H1 (cell line): Measurements from ENCODE around the gene GSTO1. TPM values are rescaled to one million over a fixed set of nuclear protein-coding genes. Genes with fewer than 3 reads are reported as not detected.

Experiments
- ATF2 ChIP-seq: IDR thresholded peaks from 2 replicates; pipeline ENCODE4 v1.6.1; 2012; ENCODE audit warnings: low read length, inconsistent platforms
- CHD1 ChIP-seq: IDR thresholded peaks from 2 replicates; pipeline ENCODE4 v1.6.1; 2012; ENCODE audit warnings: low read depth, low read length, improper control_type of control experiment
- KDM4A ChIP-seq: IDR thresholded peaks from one replicate; pipeline ENCODE4 v1.7.1; 2012; ENCODE audit warnings: low read depth, mild to moderate bottlenecking, moderate library complexity, low read length, inconsistent platforms; ENCODE audit not compliant: severe bottlenecking
- KDM5A ChIP-seq: fragments of 200-600 bp; IDR thresholded peaks from 2 replicates; pipeline ENCODE4 v1.7.1; 2012; ENCODE audit warnings: mild to moderate bottlenecking, low read length, inconsistent platforms, mixed read lengths
- NRF1 ChIP-seq: IDR thresholded peaks from 2 replicates; pipeline ENCODE4 v1.6.1; 2011; ENCODE audit warnings: mild to moderate bottlenecking, low read depth, low read length, improper control_type of control experiment
- PHF8 ChIP-seq: fragments of 200-600 bp; sonication (generic); conservative IDR thresholded peaks from 2 replicates; pipeline ENCODE4 v1.7.1; 2012; ENCODE audit warnings: low read depth, mild to moderate bottlenecking, inconsistent platforms, low read length, moderate library complexity
- RXRA ChIP-seq: IDR thresholded peaks from 2 replicates; pipeline ENCODE4 v1.6.1; 2011; ENCODE audit warnings: low read depth, mild to moderate bottlenecking, low read length, moderate library complexity; ENCODE audit not compliant: insufficient read depth
- SUZ12 ChIP-seq: fragments of 200-600 bp; sonication (generic); IDR thresholded peaks from 2 replicates; pipeline ENCODE4 v1.6.1; 2012; ENCODE audit warnings: mild to moderate bottlenecking, inconsistent platforms, low read length, moderate library complexity, mixed read lengths
- polyA plus RNA-seq, 7 experiments: library from polyadenylated mRNA; depleted of rRNA in 3 of 7; stranded (reverse) in 5 of 7; unstranded in 2 of 7; fragments of >200 nt in 5 of 7; fragments of 200-250 nt in 2 of 7; gene quantifications; 1 replicate in 5 of 7; 2 replicates in 1 of 7; 4 replicates in 1 of 7; pipeline versions ENCODE4 v1.2.1 to v1.2.3, GENCODE V29; 2011 to 2013; ENCODE audit warnings: missing spikeins in 2 of 7, mixed read lengths in 2 of 7
- total RNA-seq: library from RNA; stranded (reverse); fragmentation: NEBNext Ultra II Directional; extraction: Animal tissue kit (Norgen Biotek cat#: 25700); gene quantifications from 2 replicates; pipeline ENCODE4 v1.2.1, GENCODE V29; 2021
- TF ChIP-seq, protein P1 (sequence below): fragments of 300-600 bp; sonication (generic); IDR thresholded peaks from 2 replicates; pipeline ENCODE4 v1.7.1; 2012; ENCODE audit warnings: low read length, moderate library complexity, mild to moderate bottlenecking, inconsistent platforms; ENCODE audit not compliant: insufficient replicate concordance

GSTO1 gene
- total and polyA plus RNA-seq, 2 of the 8 experiments (the other 6 are each of a cell fraction or from before 2014, with no cell fraction given), result 22.4 to 32.5 TPM

GRCh38 chr10:104284846-104285245 lies 30.2 kb downstream of the GSTO1 start (continued):
- TF ChIP-seq, protein P1, sequence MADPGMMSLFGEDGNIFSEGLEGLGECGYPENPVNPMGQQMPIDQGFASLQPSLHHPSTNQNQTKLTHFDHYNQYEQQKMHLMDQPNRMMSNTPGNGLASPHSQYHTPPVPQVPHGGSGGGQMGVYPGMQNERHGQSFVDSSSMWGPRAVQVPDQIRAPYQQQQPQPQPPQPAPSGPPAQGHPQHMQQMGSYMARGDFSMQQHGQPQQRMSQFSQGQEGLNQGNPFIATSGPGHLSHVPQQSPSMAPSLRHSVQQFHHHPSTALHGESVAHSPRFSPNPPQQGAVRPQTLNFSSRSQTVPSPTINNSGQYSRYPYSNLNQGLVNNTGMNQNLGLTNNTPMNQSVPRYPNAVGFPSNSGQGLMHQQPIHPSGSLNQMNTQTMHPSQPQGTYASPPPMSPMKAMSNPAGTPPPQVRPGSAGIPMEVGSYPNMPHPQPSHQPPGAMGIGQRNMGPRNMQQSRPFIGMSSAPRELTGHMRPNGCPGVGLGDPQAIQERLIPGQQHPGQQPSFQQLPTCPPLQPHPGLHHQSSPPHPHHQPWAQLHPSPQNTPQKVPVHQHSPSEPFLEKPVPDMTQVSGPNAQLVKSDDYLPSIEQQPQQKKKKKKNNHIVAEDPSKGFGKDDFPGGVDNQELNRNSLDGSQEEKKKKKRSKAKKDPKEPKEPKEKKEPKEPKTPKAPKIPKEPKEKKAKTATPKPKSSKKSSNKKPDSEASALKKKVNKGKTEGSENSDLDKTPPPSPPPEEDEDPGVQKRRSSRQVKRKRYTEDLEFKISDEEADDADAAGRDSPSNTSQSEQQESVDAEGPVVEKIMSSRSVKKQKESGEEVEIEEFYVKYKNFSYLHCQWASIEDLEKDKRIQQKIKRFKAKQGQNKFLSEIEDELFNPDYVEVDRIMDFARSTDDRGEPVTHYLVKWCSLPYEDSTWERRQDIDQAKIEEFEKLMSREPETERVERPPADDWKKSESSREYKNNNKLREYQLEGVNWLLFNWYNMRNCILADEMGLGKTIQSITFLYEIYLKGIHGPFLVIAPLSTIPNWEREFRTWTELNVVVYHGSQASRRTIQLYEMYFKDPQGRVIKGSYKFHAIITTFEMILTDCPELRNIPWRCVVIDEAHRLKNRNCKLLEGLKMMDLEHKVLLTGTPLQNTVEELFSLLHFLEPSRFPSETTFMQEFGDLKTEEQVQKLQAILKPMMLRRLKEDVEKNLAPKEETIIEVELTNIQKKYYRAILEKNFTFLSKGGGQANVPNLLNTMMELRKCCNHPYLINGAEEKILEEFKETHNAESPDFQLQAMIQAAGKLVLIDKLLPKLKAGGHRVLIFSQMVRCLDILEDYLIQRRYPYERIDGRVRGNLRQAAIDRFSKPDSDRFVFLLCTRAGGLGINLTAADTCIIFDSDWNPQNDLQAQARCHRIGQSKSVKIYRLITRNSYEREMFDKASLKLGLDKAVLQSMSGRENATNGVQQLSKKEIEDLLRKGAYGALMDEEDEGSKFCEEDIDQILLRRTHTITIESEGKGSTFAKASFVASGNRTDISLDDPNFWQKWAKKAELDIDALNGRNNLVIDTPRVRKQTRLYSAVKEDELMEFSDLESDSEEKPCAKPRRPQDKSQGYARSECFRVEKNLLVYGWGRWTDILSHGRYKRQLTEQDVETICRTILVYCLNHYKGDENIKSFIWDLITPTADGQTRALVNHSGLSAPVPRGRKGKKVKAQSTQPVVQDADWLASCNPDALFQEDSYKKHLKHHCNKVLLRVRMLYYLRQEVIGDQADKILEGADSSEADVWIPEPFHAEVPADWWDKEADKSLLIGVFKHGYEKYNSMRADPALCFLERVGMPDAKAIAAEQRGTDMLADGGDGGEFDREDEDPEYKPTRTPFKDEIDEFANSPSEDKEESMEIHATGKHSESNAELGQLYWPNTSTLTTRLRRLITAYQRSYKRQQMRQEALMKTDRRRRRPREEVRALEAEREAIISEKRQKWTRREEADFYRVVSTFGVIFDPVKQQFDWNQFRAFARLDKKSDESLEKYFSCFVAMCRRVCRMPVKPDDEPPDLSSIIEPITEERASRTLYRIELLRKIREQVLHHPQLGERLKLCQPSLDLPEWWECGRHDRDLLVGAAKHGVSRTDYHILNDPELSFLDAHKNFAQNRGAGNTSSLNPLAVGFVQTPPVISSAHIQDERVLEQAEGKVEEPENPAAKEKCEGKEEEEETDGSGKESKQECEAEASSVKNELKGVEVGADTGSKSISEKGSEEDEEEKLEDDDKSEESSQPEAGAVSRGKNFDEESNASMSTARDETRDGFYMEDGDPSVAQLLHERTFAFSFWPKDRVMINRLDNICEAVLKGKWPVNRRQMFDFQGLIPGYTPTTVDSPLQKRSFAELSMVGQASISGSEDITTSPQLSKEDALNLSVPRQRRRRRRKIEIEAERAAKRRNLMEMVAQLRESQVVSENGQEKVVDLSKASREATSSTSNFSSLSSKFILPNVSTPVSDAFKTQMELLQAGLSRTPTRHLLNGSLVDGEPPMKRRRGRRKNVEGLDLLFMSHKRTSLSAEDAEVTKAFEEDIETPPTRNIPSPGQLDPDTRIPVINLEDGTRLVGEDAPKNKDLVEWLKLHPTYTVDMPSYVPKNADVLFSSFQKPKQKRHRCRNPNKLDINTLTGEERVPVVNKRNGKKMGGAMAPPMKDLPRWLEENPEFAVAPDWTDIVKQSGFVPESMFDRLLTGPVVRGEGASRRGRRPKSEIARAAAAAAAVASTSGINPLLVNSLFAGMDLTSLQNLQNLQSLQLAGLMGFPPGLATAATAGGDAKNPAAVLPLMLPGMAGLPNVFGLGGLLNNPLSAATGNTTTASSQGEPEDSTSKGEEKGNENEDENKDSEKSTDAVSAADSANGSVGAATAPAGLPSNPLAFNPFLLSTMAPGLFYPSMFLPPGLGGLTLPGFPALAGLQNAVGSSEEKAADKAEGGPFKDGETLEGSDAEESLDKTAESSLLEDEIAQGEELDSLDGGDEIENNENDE, result no peak
- TF ChIP-seq NRF1 (no peak), SUZ12 (no peak), ATF2 (no peak), KDM5A (no peak), KDM4A (no peak), CHD1 (no peak), RXRA (no peak), PHF8 (no peak)
